ENCODE data around the gene FREY1.

Gene FREY1, protein sequence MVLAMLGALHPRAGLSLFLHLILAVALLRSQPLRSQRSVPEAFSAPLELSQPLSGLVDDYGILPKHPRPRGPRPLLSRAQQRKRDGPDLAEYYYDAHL

GRCh38 chr11:45906965-45907611 lies at the start of gene FREY1:
Gene FREY1, minus strand, starts transcription at chr11:45907271. Its CDS starts 26 bp downstream, at chr11:45907245.
- DNase-seq (ENCODE audit: low read depth in 2 of 2): no peak

GRCh38 chr11:45949992-45950407 lies 42.9 kb upstream of the FREY1 start:
- DNase-seq (ENCODE audit: low read depth in 2 of 2): no peak

DNA sequence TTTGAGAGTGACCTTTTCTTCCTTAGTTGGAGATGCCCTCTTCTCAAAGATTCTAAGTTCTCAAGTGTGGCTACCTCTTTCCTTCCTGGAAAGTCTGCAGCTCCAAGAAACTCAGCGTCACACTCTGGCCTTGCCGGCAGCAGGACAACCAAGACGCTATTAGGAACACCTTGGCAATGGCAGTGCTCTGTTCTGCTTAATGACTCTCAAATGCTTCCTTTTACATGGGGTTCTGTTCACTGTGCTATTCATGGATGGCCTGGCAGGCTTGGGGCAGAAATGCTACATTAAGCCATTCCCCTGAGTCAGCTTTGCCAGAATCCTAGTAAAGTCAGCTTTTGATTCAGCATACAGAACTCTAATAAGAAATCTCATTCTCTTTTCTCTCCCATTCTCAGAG lies 41.3 kb upstream of the FREY1 start:
- DNase-seq (ENCODE audit: low read depth in 2 of 2): no peak

GRCh38 chr11:45947885-45948284 lies 40.8 kb upstream of the FREY1 start:
- no peak for DNase-seq (ENCODE audit: low read depth in 2 of 2)

- no peak for DNase-seq (ENCODE audit: low read depth in 2 of 2)
Measured at GRCh38 chr11:45945397-45945999, 38.4 kb upstream of the FREY1 start.

DNA sequence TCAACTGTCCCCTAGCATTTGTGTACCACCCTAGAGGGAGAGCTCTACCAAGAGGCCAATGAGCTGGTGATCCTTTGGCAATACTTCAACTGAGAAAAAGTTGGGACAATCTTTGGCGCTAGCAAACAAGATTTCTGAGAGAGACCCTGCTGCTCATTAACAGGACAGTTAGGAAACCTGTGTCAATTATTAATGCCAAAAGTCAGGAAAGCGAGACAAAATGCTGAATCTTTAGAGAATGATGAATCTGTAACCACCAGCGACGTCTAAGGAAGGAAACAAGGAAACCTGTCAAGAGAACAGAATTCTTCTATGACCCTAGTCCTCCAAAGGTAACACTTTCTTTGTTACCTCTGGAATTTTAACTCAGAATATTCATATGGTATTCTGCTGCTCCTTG lies 35.3 kb upstream of the FREY1 start:
- DNase-seq (ENCODE audit: low read depth in 2 of 2): no peak

DNA sequence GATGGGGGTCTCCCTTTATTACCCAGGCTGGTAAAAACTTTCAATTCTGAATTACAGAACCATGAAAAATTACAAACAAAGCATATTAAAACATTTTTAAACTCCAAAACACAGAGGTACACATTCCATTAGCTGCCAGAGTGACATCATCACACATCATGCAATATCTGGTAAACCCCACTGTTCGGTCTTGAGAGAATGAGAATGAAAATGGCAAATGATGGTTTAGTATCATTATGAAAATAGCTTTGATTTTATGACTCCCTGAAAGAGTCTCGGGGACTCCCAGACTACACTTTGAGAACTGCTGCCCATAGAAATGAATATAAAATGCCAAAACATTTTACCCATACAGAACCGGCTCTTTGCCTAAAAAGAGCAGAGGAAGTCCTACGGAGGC lies 34.2 kb upstream of the FREY1 start:
- DNase-seq (ENCODE audit: low read depth in 2 of 2): no peak

DNA sequence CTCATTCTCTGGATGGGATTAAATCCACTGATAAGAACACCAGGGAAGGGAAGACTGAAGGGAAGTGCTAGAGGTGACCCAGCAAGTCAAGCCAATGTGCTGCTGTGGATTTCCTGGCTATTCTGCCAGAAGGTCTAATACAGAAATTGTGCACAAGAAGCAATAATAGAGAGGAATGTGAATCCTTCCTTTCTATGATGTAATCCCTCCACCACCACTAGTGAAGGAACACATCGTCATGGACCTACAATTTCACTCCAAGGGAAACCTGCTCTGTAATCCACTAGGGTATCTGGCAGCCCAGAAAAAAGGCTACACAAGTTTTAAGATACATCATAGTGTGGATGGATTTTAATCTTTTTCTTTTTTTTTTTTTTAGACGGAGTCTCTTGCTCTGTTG lies 32.8 kb upstream of the FREY1 start:
- DNase-seq (ENCODE audit: low read depth in 2 of 2): no peak

GRCh38 chr11:45937916-45938315 lies 30.8 kb upstream of the FREY1 start:
- no peak for DNase-seq (ENCODE audit: low read depth in 2 of 2)

DNA sequence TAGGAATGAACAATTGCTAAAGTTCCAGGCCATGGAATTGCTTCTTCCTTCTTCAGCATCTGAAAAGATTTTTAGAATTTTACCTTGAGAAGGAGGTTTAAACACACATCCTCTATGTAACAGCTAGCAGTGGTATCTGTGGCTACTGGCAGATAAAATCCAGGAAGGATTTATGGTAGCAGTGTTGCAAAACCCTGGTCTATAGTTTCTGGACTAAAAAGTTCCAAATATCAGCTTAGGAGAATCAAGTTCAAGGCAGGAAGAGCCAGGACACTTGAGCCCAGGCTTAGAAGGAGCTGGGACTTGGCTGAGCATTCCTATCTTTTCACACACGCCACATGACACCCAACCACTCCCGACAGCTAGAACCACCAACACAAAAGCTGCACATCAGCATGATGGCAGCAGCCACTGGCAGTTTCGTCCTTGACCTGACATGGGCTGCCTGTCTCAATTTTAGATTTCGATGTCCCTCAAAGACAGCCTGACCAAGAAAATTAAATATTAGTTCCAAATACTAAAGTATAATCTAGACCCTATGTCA lies 29.5 kb upstream of the FREY1 start:
- DNase-seq (ENCODE audit: low read depth in 2 of 2): no peak

DNA sequence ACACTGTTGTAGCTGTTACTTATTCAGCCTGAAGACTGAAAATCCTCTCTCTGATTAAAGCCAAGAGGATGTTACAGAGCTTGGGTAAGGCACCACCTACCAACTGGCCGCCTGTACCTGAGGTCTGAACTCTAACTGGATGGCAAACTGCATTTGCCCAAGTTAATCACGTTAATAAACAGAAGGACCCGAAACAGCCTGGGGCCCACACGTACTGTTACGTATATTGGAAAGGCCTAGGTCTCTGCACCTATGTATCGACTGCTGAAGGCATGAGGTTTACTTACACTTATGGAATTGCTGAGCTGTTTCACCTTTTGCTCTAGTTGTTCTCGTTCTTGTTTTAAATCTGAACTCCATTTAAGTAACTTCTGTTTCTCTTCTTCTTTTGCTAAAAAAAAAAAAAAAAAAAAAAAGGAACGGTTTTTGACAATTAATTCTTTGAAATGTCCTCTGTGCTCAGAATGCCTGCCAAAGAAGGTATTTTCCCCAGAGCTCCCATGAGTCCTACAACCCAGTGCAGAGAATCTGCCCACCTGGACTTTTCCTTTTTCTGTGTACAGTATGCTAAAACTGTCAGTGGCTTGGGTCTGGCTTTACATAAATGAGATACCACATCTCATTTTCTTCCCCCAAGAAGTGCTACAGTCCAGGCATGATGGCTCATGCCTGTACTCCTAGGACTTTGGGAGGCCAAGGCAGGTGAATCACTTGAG lies 28.4 kb upstream of the FREY1 start:
- DNase-seq (ENCODE audit: low read depth in 2 of 2): no peak

DNA sequence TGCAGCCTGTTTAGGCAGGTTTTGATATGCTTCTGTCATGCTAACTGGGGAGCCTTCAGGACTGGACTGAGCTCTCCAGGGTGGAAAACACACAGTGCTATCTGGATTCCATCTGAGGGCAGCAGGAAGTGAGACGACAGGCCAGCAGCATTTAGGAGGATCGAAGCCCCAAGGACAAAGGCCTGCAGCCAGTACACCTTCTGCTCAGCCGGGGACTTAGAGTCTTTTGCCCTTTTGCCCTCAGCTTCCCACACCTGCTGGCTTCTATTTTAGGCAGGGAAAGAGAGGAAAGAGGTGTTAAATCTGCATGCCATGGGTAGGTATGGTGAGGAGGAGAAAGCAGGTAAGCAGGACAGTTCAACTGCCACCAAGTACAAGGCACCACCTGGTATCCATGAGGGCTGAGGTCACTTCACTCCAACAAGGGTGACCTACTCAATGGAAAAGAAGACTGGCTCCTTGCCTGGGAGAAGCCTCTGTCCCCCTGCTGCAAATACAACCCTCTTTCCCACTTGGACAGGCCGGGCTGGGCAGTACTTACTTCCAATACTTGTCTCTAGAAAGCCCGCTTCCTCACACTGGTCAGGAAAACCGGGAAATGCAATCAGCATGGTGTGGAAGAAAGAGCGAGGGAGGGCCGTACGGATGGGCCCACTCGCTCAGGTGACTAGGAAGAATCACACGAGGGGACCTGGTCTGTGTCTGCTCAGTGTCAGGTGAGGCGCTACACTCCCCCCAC lies 27.7 kb upstream of the FREY1 start:
- DNase-seq (ENCODE audit: low read depth in 2 of 2): no peak

- no peak for DNase-seq (ENCODE audit: low read depth in 2 of 2)
Measured at GRCh38 chr11:45933846-45934579, 26.9 kb upstream of the FREY1 start.

- DNase-seq (ENCODE audit: low read depth in 2 of 2): no peak
Measured at GRCh38 chr11:45933131-45933831, 26.2 kb upstream of the FREY1 start.

DNA sequence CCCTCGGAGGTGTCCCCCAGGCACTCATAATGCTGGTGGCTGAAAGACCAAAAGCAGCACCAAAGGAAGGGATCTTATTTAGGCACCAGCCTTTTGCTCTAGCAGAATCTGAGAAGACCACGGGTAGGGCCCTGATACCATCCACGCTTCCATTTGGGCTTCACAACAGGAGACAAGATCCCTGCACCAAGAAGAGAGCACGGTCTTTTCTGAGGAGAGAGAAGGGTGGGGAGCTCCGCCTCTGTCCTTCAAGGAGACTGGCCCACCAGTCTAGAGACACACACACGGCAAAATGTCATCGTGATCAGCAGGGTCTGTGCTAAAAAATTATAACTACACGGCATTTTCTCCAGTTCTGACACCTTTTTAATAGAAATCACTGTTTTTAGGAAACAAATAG lies 25.1 kb upstream of the FREY1 start:
- no peak for DNase-seq (ENCODE audit: low read depth in 2 of 2)

DNA sequence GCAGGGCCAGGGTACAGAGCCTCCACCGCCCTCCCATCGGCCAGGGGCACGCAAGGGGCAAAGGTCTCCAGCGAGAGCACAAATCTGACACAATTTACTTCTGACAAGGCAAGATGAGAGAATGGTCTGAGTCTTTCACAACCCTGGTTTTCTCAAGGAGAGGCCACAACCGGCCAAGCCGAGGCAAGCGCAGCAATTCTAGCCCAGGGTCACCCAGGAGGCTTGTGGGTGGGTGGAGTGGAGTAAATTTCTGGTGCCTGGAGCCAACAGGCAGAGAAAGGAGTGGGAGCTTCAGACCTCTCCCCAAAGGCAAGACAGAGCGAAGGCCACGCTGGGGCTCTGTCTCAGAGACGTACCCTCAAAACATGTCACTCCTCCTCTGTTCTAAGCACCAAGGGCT lies 24.7 kb upstream of the FREY1 start:
- DNase-seq (ENCODE audit: low read depth in 2 of 2): no peak

DNA sequence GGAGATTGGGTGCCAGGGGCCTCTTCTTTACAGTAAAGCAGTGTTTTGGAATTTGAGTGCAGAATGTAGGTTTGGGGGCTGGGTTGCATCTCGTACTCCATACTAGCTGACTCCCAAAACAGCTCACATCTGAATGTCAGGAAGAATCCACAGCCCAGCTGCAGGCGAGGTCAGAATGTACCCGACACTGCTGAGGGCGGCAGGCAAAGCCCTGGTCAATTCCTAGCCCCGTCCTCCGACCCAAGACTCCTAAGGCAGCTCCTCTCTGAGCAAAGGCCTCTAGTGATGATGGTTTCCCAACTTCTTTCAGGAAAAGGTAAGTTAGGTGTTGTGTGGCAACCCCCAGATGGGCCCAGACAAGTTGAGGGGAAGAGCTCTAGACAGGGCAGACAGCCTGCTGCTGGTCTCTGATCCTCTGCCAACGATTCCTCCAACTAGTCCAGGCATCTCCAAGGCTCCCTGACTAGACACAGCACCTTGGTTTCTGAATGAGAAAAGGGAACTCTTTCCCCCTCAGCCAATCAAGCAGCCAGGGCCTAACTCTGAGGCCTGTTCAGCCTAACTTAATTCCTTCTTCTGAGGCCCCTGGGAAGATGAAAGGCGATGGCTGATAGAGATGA lies 24.0 kb upstream of the FREY1 start:
- no peak for DNase-seq (ENCODE audit: low read depth in 2 of 2)

GRCh38 chr11:45930031-45930794 lies 23.1 kb upstream of the FREY1 start:
- DNase-seq (ENCODE audit: low read depth in 2 of 2): no peak

DNA sequence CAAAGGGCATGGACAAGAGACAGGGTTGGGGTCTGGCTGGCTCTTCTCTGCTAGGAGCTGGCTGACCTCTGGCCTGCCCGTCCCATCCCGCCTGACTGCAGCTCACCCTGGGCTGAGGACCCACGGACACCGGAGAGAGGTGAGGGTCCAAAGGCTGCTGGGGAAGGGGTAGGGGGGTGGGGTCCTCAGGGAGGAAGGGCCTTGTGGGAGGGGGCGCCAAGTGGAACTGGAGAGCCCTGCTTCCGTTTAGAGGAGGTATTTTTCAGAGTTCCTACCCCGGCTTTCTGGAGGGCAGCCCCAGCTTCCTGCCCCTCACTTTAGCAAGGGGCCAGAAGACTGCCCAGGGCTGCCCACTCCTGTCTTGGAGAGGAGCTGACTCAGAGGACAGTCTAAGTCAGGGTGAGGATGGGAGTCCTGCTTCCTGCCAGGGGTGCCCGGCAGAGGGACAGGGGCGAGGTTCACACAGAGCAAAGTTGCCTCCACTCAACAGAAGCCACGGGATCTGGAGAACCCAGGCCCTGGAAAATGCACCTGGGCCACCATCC lies 22.5 kb upstream of the FREY1 start:
- no peak for DNase-seq (ENCODE audit: low read depth in 2 of 2)

All from activated CD8-positive, alpha-beta memory T cell treated with anti-CD3 and anti-CD28 coated beads for 4 hours (primary cell).